GM20431 (cell line): ENCODE measurements around the gene CDC42EP2.

ENCODE experiments used
- in situ Hi-C: fragments of 300-500 bp; cut with MseI, MboI; formaldehyde crosslinking; loops from one replicate; pipeline ENCODE4 v1.15.0; 2020; ENCODE audit warnings: low sequenced_read_pairs; ENCODE audit not compliant: unreplicated experiment

Gene CDC42EP2

GRCh38 chr11:65297026-65297672 lies 17.5 kb upstream of the CDC42EP2 start:
- in situ Hi-C loops, result no loop called here

- in situ Hi-C loops, result no loop called here
Measured at GRCh38 chr11:65298131-65298535, 16.5 kb upstream of the CDC42EP2 start.

- in situ Hi-C loops, result no loop called here
Measured at GRCh38 chr11:65298655-65299179, 15.9 kb upstream of the CDC42EP2 start.

GRCh38 chr11:65300621-65301275 lies 13.9 kb upstream of the CDC42EP2 start:
- in situ Hi-C loops, result no loop called here

- in situ Hi-C loops, result no loop called here
Measured at GRCh38 chr11:65301491-65302329, 13.0 kb upstream of the CDC42EP2 start.

- in situ Hi-C loops, result no loop called here
Measured at GRCh38 chr11:65303555-65303954, 11.1 kb upstream of the CDC42EP2 start.

GRCh38 chr11:65304110-65304509 lies 10.6 kb upstream of the CDC42EP2 start:
- in situ Hi-C loops, result no loop called here

- in situ Hi-C loops, result no loop called here
Measured at GRCh38 chr11:65304613-65305012, 10.1 kb upstream of the CDC42EP2 start.

GRCh38 chr11:65305501-65306268 lies 9.0 kb upstream of the CDC42EP2 start:
- in situ Hi-C loops, result no loop called here

GRCh38 chr11:65307298-65308229 lies 7.1 kb upstream of the CDC42EP2 start:
- in situ Hi-C loops, result no loop called here

- in situ Hi-C loops, result no loop called here
Measured at GRCh38 chr11:65308281-65308891, 6.3 kb upstream of the CDC42EP2 start.

GRCh38 chr11:65309006-65309405 lies 5.7 kb upstream of the CDC42EP2 start:
- in situ Hi-C loops, result no loop called here

- in situ Hi-C loops, result no loop called here
Measured at GRCh38 chr11:65310215-65310614, 4.5 kb upstream of the CDC42EP2 start.

- in situ Hi-C loops, result no loop called here
Measured at GRCh38 chr11:65310736-65311135, 3.9 kb upstream of the CDC42EP2 start.

GRCh38 chr11:65311170-65311678 lies 3.4 kb upstream of the CDC42EP2 start:
- in situ Hi-C loops, result no loop called here

GRCh38 chr11:65315204-65315865 lies 669 bp downstream of the CDC42EP2 start:
- in situ Hi-C loops, result no loop called here

- in situ Hi-C loops, result no loop called here
Measured at GRCh38 chr11:65315866-65316226, 1.2 kb downstream of the CDC42EP2 start.
